ENCODE results near the gene TUBA4B.

TUBA4B gene

DNA sequence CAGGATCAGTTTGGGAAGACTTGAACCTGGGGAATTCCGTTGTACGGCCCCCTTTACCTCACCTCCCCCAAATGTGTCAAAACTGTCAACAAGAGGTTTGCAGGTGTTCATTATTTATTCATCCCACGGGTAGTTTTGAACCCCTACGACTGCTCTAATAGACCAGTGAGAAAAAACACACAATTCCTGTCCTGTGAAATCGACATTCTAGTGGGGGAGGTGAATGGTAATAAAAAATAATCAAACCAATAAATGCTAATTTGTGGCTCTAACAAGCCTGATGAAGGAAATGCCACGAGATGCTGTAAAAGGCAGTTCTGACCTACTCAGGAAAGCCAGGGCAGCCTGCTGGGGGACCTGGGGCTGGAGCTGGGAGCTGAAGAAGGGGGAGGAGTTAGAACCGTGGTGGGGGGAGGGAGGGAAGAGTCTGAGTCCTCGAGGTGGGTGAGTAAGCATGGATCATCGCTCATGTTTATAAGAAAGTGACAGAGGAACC is 25.7 kb downstream of the TUBA4B start:
- DNase-seq (ENCODE audit: low spot score in 2 of 2) (no peak), ATAC-seq (replicated peaks; ENCODE audit: extremely low read depth, poor library complexity, severe bottlenecking) (no peak)
- H3K27me3 Mint-ChIP-seq: no peaks in the 10 kb centered on the region
- H3K36me3 Mint-ChIP-seq (ENCODE audit: insufficient read depth): peaks cover 32% of the 10 kb centered on the region
- no peaks in the 10 kb centered on the region for H3K9me3 Mint-ChIP-seq
- peaks cover 38% of the 10 kb centered on the region for H3K4me1 Mint-ChIP-seq
- peak overlapping the region; percentile 88 for H3K4me3 Mint-ChIP-seq
- peak overlapping the region; percentile 100 for H3K27ac Mint-ChIP-seq (ENCODE audit: low read depth)

DNA sequence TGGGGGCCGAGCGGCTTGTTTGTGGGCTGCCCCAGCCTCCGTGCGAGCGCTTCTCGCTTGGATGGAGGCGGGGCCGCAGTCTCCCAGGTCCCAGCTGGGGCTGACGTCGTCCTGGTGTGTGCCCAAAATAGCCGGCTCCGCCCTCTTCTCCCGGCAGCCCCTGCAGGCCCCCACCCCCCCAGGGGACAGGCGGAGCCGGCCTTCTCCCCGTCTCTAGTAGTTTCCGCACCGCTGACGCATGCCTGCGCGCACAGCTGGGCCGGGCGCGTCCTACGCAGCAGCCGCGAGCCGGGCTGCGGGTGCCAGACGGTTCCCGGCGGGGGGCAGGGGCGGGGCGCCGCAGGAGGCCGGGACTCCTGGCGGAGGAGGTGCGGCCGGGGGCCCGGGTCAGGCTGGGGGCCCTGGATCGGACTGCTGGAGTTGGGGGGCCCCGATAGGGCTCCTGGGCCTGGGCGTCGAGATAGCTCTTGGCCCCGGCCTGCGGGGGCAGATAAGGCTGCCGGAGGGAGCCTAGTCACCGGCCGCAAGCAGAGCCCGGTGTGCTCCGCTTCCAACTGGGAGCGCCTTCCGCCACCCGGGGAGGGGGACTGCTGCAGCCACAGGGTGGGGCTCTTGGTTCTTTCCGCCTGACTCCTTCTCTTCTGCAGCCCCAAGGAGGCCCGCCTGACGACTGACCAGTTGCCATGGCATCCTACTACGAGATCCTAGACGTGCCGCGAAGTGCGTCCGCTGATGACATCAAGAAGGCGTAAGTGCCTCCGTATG is 26.3 kb downstream of the TUBA4B start, which contains the start of gene DNAJB2:
TSS of gene DNAJB2 (plus strand) at position 216 of the 765 bp plus-strand sequence. CDS start at position 684, 468 bp downstream.
- Mint-ChIP-seq H3K9me3 (no peaks in the 10 kb centered on the region), H3K36me3 (ENCODE audit: insufficient read depth) (peaks cover 38% of the 10 kb centered on the region), H3K27me3 (no peaks in the 10 kb centered on the region), H3K4me3 (peak within 1 kb of the TSS; percentile 88), H3K27ac (ENCODE audit: low read depth) (peak within 1 kb of the TSS; percentile 100), H3K4me1 (peaks cover 38% of the 10 kb centered on the region)
- DNase-seq (ENCODE audit: low spot score in 2 of 2): peak; percentile 96 to 99
- ATAC-seq (replicated peaks; ENCODE audit: extremely low read depth, poor library complexity, severe bottlenecking): peak; percentile 82

- H3K9me3 Mint-ChIP-seq: no peaks in the 10 kb centered on the region
- DNase-seq (ENCODE audit: low spot score in 2 of 2) (no peak), ATAC-seq (replicated peaks; ENCODE audit: extremely low read depth, poor library complexity, severe bottlenecking) (no peak)
- H3K4me3 Mint-ChIP-seq: peak overlapping the region; percentile 88
- peaks cover 40% of the 10 kb centered on the region for H3K36me3 Mint-ChIP-seq (ENCODE audit: insufficient read depth)
- peak overlapping the region; percentile 100 for H3K27ac Mint-ChIP-seq (ENCODE audit: low read depth)
- peaks cover 38% of the 10 kb centered on the region for H3K4me1 Mint-ChIP-seq
- no peaks in the 10 kb centered on the region for H3K27me3 Mint-ChIP-seq
Observed at GRCh38 chr2:219279916-219280516, 27.0 kb downstream of the TUBA4B start.

- peak overlapping the region; percentile 88 for H3K4me3 Mint-ChIP-seq
- H3K27me3 Mint-ChIP-seq: no peaks in the 10 kb centered on the region
- H3K4me1 Mint-ChIP-seq: peaks cover 44% of the 10 kb centered on the region
- ATAC-seq (replicated peaks; ENCODE audit: extremely low read depth, poor library complexity, severe bottlenecking) (no peak), DNase-seq (ENCODE audit: low spot score in 2 of 2) (no peak)
- peak overlapping the region; percentile 100 for H3K27ac Mint-ChIP-seq (ENCODE audit: low read depth)
- peaks cover 40% of the 10 kb centered on the region for H3K36me3 Mint-ChIP-seq (ENCODE audit: insufficient read depth)
- H3K9me3 Mint-ChIP-seq: no peaks in the 10 kb centered on the region
Observed at GRCh38 chr2:219280651-219281050, 27.6 kb downstream of the TUBA4B start.

DNA sequence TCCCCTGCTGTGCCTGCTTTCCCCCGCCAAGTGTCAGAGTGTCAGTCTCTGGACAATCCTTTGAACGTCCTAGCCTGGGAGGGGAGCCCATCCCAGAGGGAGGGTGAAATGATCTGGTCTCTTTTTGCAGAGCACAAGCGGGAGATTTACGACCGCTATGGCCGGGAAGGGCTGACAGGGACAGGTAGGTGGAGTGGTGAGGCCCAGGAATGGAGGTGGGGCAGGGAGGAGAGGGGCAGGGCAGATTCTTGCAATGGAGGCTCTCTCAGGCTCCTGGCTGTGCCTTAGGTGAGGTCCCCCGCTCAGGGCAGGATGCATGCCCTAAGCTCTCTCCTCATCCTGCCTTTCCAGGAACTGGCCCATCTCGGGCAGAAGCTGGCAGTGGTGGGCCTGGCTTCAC is 28.5 kb downstream of the TUBA4B start:
- peak overlapping the region; percentile 4 for H3K4me3 Mint-ChIP-seq
- DNase-seq (ENCODE audit: low spot score in 2 of 2): no peak
- H3K4me1 Mint-ChIP-seq: peaks cover 44% of the 10 kb centered on the region
- no peak for ATAC-seq (replicated peaks; ENCODE audit: extremely low read depth, poor library complexity, severe bottlenecking)
- H3K27ac Mint-ChIP-seq (ENCODE audit: low read depth): no peak overlapping the region
- H3K36me3 Mint-ChIP-seq (ENCODE audit: insufficient read depth): peaks cover 42% of the 10 kb centered on the region
- no peaks in the 10 kb centered on the region for H3K9me3 Mint-ChIP-seq
- no peaks in the 10 kb centered on the region for H3K27me3 Mint-ChIP-seq

- Mint-ChIP-seq H3K4me1 (peaks cover 41% of the 10 kb centered on the region), H3K36me3 (ENCODE audit: insufficient read depth) (peaks cover 44% of the 10 kb centered on the region), H3K27ac (ENCODE audit: low read depth) (peak overlapping the region; percentile 80), H3K27me3 (no peaks in the 10 kb centered on the region), H3K9me3 (no peaks in the 10 kb centered on the region), H3K4me3 (no peak overlapping the region)
- DNase-seq (ENCODE audit: low spot score in 2 of 2) (no peak), ATAC-seq (replicated peaks; ENCODE audit: extremely low read depth, poor library complexity, severe bottlenecking) (no peak)
Observed at GRCh38 chr2:219282375-219282774, 29.3 kb downstream of the TUBA4B start.

DNA sequence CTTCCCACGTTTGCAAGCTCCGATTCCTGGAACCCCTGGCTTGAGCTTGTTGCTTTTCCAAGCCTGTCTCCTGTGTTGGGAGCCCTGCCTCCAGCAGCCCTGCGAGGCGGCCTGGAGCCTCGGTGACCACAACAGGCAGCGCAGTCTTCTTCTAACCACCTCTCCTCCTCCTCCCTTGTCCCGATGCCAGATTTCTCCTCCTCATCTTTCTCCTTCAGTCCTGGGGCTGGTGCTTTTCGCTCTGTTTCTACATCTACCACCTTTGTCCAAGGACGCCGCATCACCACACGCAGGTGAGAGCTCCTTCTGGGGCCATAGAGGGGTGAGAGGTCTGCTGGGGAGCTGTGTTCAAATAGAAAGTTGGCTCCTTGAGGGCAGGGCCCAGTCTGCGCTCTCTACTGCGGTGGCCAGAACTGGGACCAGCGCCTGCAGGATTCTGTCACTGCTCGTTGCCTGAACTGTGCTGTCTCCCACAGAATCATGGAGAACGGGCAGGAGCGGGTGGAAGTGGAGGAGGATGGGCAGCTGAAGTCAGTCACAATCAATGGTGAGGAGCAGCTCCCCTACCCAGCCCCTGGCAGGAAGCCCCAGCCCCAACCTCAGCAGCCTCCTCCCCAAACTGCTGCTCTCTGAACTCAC is 30.0 kb downstream of the TUBA4B start:
- peaks cover 43% of the 10 kb centered on the region for H3K36me3 Mint-ChIP-seq (ENCODE audit: insufficient read depth)
- no peak for DNase-seq (ENCODE audit: low spot score in 2 of 2)
- peak overlapping the region; percentile 80 for H3K27ac Mint-ChIP-seq (ENCODE audit: low read depth)
- ATAC-seq (replicated peaks; ENCODE audit: extremely low read depth, poor library complexity, severe bottlenecking): no peak
- no peaks in the 10 kb centered on the region for H3K9me3 Mint-ChIP-seq
- peaks cover 34% of the 10 kb centered on the region for H3K4me1 Mint-ChIP-seq
- H3K27me3 Mint-ChIP-seq: no peaks in the 10 kb centered on the region
- no peak overlapping the region for H3K4me3 Mint-ChIP-seq

GRCh38 chr2:219284501-219285372 is 31.7 kb downstream of the TUBA4B start:
- Mint-ChIP-seq H3K36me3 (ENCODE audit: insufficient read depth) (peaks cover 32% of the 10 kb centered on the region), H3K4me3 (no peak overlapping the region), H3K4me1 (peaks cover 20% of the 10 kb centered on the region), H3K27me3 (no peaks in the 10 kb centered on the region), H3K9me3 (no peaks in the 10 kb centered on the region), H3K27ac (ENCODE audit: low read depth) (peak overlapping the region; percentile 65)
- DNase-seq (ENCODE audit: low spot score in 2 of 2) (no peak), ATAC-seq (replicated peaks; ENCODE audit: extremely low read depth, poor library complexity, severe bottlenecking) (no peak)

GRCh38 chr2:219285373-219285735 is 32.3 kb downstream of the TUBA4B start:
- Mint-ChIP-seq H3K4me3 (no peak overlapping the region), H3K36me3 (ENCODE audit: insufficient read depth) (peaks cover 30% of the 10 kb centered on the region)

DNA sequence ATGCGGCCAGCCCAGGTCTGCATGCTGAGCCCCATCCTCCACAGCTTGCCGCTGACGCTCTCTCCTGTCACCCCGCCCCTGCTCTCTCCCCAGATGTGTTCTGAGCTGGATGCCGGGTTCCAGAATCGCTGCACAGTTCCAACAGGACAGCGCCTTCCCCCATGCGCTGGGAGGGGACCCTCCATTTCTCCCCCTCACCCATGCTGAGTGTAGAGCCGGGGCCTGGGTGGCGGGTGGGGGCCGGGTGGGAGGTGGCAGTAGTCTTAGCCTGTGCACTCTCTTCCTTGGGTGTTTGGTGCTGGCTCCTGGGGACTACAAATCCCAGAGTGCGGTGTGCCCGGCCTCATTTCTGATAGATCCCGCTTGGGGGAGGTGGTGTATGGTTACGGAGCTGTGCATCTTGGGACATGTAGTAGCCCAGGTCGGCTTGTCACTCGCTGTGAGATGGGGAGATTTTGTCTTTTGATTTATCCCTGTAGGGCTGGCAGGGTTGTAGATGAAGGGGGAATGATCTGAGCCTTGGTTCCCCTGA is 32.9 kb downstream of the TUBA4B start:
- DNase-seq (ENCODE audit: low spot score in 2 of 2) (no peak), ATAC-seq (replicated peaks; ENCODE audit: extremely low read depth, poor library complexity, severe bottlenecking) (no peak)
- Mint-ChIP-seq H3K4me1 (peaks cover 13% of the 10 kb centered on the region), H3K27ac (ENCODE audit: low read depth) (peak overlapping the region; percentile 65), H3K27me3 (no peaks in the 10 kb centered on the region), H3K36me3 (ENCODE audit: insufficient read depth) (peaks cover 25% of the 10 kb centered on the region), H3K4me3 (no peak overlapping the region), H3K9me3 (no peaks in the 10 kb centered on the region)

More at GRCh38 chr2:219285373-219285735, 32.3 kb downstream of the TUBA4B start:
- Mint-ChIP-seq H3K27me3 (no peaks in the 10 kb centered on the region), H3K9me3 (no peaks in the 10 kb centered on the region), H3K4me1 (peaks cover 14% of the 10 kb centered on the region), H3K27ac (ENCODE audit: low read depth) (peak overlapping the region; percentile 65)
- DNase-seq (ENCODE audit: low spot score in 2 of 2) (no peak), ATAC-seq (replicated peaks; ENCODE audit: extremely low read depth, poor library complexity, severe bottlenecking) (no peak)

GRCh38 chr2:219286436-219287115 is 33.5 kb downstream of the TUBA4B start:
- Mint-ChIP-seq H3K4me3 (no peak overlapping the region), H3K36me3 (ENCODE audit: insufficient read depth) (peaks cover 24% of the 10 kb centered on the region), H3K4me1 (peaks cover 13% of the 10 kb centered on the region), H3K27ac (ENCODE audit: low read depth) (no peak overlapping the region), H3K27me3 (no peaks in the 10 kb centered on the region), H3K9me3 (no peaks in the 10 kb centered on the region)
- DNase-seq (ENCODE audit: low spot score in 2 of 2): no peak
- ATAC-seq (replicated peaks; ENCODE audit: extremely low read depth, poor library complexity, severe bottlenecking): no peak
